CD8-positive, alpha-beta memory T cell (primary cell): ENCODE results near the gene LAMB1. TPM values are rescaled to one million over a fixed set of nuclear protein-coding genes. Genes with fewer than 3 reads are reported as not detected.
A peak's percentile ranks its signal among the peaks of the same experiment; 100 is the strongest.

ENCODE experiments used
- CTCF ChIA-PET: fragments of 350-600 bp; sonication (Branson Sonifier 250); formaldehyde crosslinking; loops from one replicate; lab custom pipeline; 2021; ENCODE audit warnings: antibody characterized with exemption; lab: Charles Lee
- POLR2A ChIA-PET: fragments of 350-600 bp; sonication (Branson Sonifier 250); formaldehyde crosslinking; loops from one replicate; lab custom pipeline; 2021; ENCODE audit warnings: antibody characterized with exemption; lab: Charles Lee
- DNase-seq, 5 donors: peaks; one replicate each; pipeline versions ENCODE4 v3.0.0 to v3.0.0-alpha.2; 2020 to 2022; ENCODE audit warnings: mixed read lengths in 1 of 5
- H3K27ac ChIP-seq: one replicate; pipeline ENCODE4 v1.7.0; 2013; ENCODE audit warnings: low read depth, mild to moderate bottlenecking, low read length, moderate library complexity
- H3K27me3 ChIP-seq: 2 replicates; pipeline ENCODE4 v1.7.0; 2013; ENCODE audit warnings: low read length, mild to moderate bottlenecking; ENCODE audit not compliant: insufficient read depth, poor library complexity, severe bottlenecking
- H3K36me3 ChIP-seq: 2 replicates; pipeline ENCODE4 v1.7.0; 2013; ENCODE audit warnings: mild to moderate bottlenecking, low read length, moderate library complexity; ENCODE audit not compliant: insufficient read depth
- H3K4me1 ChIP-seq: 2 replicates; pipeline ENCODE4 v1.7.0; 2013; ENCODE audit warnings: mild to moderate bottlenecking, low read length, moderate library complexity; ENCODE audit not compliant: insufficient read depth
- H3K4me3 ChIP-seq: 2 replicates; pipeline ENCODE4 v1.7.0; 2013; ENCODE audit warnings: mild to moderate bottlenecking, low read length
- H3K9me3 ChIP-seq: 2 replicates; pipeline ENCODE4 v1.7.0; 2013; ENCODE audit warnings: mild to moderate bottlenecking, low read length
- H3K27ac Mint-ChIP-seq, 8 donors: one replicate each; pipeline ENCODE4 v1.8.0; 2020 to 2021; ENCODE audit warnings: mixed read lengths in 8 of 8, mild to moderate bottlenecking in 6 of 8, inconsistent platforms in 3 of 8, moderate library complexity in 3 of 8
- H3K27me3 Mint-ChIP-seq, 2 donors: one replicate each; pipeline ENCODE4 v1.8.0; 2020 to 2021; ENCODE audit warnings: mixed read lengths in 2 of 2, mild to moderate bottlenecking in 1 of 2, moderate library complexity in 1 of 2
- H3K36me3 Mint-ChIP-seq, 3 donors: one replicate each; pipeline ENCODE4 v1.8.0; 2020 to 2021; ENCODE audit warnings: mixed read lengths in 3 of 3, inconsistent platforms in 1 of 3, mild to moderate bottlenecking in 1 of 3
- H3K4me1 Mint-ChIP-seq, 3 donors: one replicate each; pipeline ENCODE4 v1.8.0; 2020 to 2021; ENCODE audit warnings: mixed read lengths in 3 of 3, inconsistent platforms in 1 of 3, mild to moderate bottlenecking in 1 of 3
- H3K4me3 Mint-ChIP-seq, 7 donors: one replicate each; pipeline ENCODE4 v1.8.0; 2020 to 2021; ENCODE audit warnings: mixed read lengths in 7 of 7, mild to moderate bottlenecking in 6 of 7, moderate library complexity in 4 of 7, inconsistent platforms in 2 of 7
- H3K9me3 Mint-ChIP-seq, 5 donors: one replicate each; pipeline ENCODE4 v1.8.0; 2020 to 2022; ENCODE audit warnings: mixed read lengths in 5 of 5, mild to moderate bottlenecking in 3 of 5, moderate library complexity in 2 of 5, inconsistent platforms in 1 of 5
- polyA plus RNA-seq: library from polyadenylated mRNA; unstranded; fragments of 300-500 nt; fragmentation: Illumina TruSeq; gene quantifications from one replicate; pipeline ENCODE4 v1.2.3, GENCODE V29; 2021
- total RNA-seq, 2 experiments: library from RNA; stranded (reverse); gene quantifications; one replicate each; pipeline ENCODE4 v1.2.3, GENCODE V29; 2021

LAMB1 gene
- total RNA-seq: not detected
- 0.44 TPM for polyA plus RNA-seq

DNA sequence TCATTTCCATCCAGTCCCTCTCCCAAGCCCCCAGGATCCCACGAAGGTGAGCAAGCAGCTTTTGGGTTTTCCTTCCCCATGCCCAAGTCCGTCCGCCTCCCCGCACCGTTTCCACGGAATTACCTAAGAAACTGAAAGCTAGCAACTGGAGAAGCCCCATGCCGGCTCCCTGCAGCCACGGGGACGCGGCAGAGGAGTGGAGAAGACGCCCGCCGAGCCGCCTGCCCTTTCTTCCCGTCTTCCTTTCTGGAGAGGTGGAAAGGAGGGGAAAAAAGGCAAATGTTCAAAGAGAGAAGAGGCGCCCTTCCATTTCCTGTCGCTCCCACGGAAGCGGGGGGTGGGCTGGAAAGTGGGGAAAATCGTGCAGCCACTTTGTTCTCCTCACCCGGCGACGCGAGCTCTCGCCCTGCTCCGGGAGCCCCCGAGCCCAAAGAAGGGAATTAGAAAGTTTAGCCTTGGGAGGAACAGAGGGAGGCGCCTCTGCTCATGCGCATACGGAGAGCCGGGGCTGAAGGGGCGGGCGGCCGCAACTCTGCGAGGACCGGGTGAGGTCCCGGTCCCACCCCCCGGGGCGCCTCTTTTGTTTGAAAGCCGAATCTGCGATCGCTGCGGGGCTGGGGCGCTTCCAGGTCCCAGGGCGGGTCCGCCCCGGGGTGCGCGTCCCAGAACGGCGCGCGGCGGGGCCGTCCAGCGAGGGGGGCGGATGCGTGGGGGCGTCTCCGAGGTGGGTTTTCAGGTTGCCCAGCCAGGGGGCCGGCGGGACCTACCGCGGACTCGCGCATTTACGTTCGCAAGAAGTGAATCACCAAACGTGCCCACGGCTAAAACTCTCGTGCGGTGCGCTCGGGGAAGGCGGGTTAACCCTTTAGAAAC lies at the start of gene LAMB1:
LAMB1 (minus strand) TSS at position 436 of the 873 bp plus-strand sequence; CDS start at position 160, 276 bp downstream.
- Mint-ChIP-seq H3K4me3 (peak within 1 kb of the TSS; percentile 6 to 75 (median 68)), H3K4me1 (peaks cover 14 to 33% (median 14%) of the 10 kb centered on the region in 3 donors), H3K36me3 (peaks cover 0 to 4% (median 0%) of the 10 kb centered on the region in 3 donors), H3K27ac (peak within 1 kb of the TSS in 1 of 8 donors; percentile 5), H3K27me3 (peaks cover 42 to 65% of the 10 kb centered on the region in 2 donors), H3K9me3 (no peaks in the 10 kb centered on the region)
- ChIA-PET POLR2A (no interaction called here), CTCF (no interaction called here)
- peak within 1 kb of the TSS; percentile 53 for H3K27ac ChIP-seq
- H3K9me3 ChIP-seq: no peaks in the 10 kb centered on the region
- DNase-seq: no peak
- no peak within 1 kb of the TSS for H3K4me3 ChIP-seq
- peaks cover 15% of the 10 kb centered on the region for H3K27me3 ChIP-seq
- H3K36me3 ChIP-seq: no peaks in the 10 kb centered on the region
- H3K4me1 ChIP-seq: no peaks in the 10 kb centered on the region

- no peak overlapping the region for H3K4me3 Mint-ChIP-seq
- H3K36me3 Mint-ChIP-seq: no peaks in the 10 kb centered on the region
- H3K27ac ChIP-seq: no peak overlapping the region
- H3K27me3 Mint-ChIP-seq: peaks cover 7 to 25% of the 10 kb centered on the region in 2 donors
- ChIA-PET POLR2A (no interaction called here), CTCF (no interaction called here)
- H3K27me3 ChIP-seq: no peaks in the 10 kb centered on the region
- H3K4me1 ChIP-seq: no peaks in the 10 kb centered on the region
- no peak for DNase-seq
- no peak overlapping the region for H3K4me3 ChIP-seq
- H3K4me1 Mint-ChIP-seq: peaks cover 0 to 12% (median 4%) of the 10 kb centered on the region in 3 donors
- H3K9me3 ChIP-seq: no peaks in the 10 kb centered on the region
- H3K36me3 ChIP-seq: no peaks in the 10 kb centered on the region
- H3K27ac Mint-ChIP-seq: no peak overlapping the region
- H3K9me3 Mint-ChIP-seq: peaks cover 0 to 5% (median 0%) of the 10 kb centered on the region in 5 donors
These were observed 48.5 kb upstream of the LAMB1 start for GRCh38 chr7:108051454-108051853.

DNA sequence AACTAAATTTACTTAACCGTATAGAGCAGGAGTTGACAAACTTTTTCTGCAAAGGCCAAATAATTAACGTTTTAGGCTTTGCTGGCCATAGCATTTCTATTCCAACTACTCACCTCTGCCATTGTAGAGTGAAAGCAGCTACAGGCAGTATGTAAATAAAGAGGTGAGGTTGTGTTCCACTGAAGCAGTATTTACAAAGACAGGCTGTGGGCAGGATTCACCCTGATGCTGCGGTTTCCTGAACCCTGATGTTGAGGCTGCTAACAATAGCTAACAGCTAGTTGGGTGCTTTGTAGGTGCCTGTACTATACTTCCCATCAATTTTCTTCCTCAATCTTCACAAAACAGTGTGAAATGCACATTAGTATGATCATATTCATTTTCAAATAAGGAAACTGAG lies 47.0 kb upstream of the LAMB1 start:
- Histone ChIP-seq H3K4me1 (no peaks in the 10 kb centered on the region), H3K27me3 (no peaks in the 10 kb centered on the region), H3K36me3 (no peaks in the 10 kb centered on the region), H3K27ac (no peak overlapping the region), H3K4me3 (no peak overlapping the region), H3K9me3 (no peaks in the 10 kb centered on the region)
- ChIA-PET CTCF (no interaction called here), POLR2A (no interaction called here)
- Mint-ChIP-seq H3K4me3 (no peak overlapping the region), H3K9me3 (peaks cover 0 to 3% (median 0%) of the 10 kb centered on the region in 5 donors), H3K27ac (no peak overlapping the region), H3K36me3 (no peaks in the 10 kb centered on the region), H3K4me1 (peaks cover 0 to 12% (median 4%) of the 10 kb centered on the region in 3 donors), H3K27me3 (peaks cover 4 to 15% of the 10 kb centered on the region in 2 donors)
- DNase-seq: peak in 2 of 5 donors; percentile 3 to 11

DNA sequence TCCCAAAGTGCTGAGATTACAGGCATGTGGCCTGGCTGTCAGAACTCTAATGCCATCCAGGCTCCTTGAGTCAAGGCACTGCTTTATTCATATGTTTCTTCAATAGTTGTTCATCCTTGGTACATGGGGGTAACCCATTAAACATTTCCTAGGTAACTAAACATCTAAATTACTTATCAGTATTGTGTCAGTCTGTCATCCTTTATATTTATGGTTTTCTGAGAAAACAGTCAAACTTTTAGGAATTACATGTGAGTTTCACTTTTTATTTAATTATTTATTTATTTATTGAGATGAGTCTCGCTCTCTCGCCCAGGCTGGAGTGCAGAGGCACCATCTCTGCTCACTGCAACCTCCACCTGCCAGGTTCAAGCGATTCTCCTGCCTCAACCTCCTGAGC lies 45.5 kb upstream of the LAMB1 start:
- H3K36me3 ChIP-seq: no peaks in the 10 kb centered on the region
- peaks cover 0 to 3% (median 0%) of the 10 kb centered on the region in 5 donors for H3K9me3 Mint-ChIP-seq
- ChIA-PET CTCF (no interaction called here), POLR2A (no interaction called here)
- no peaks in the 10 kb centered on the region for H3K36me3 Mint-ChIP-seq
- no peaks in the 10 kb centered on the region for H3K9me3 ChIP-seq
- no peak overlapping the region for H3K27ac Mint-ChIP-seq
- H3K27me3 ChIP-seq: no peaks in the 10 kb centered on the region
- H3K4me1 Mint-ChIP-seq: peaks cover 0 to 12% (median 4%) of the 10 kb centered on the region in 3 donors
- peaks cover 3 to 18% of the 10 kb centered on the region in 2 donors for H3K27me3 Mint-ChIP-seq
- no peak for DNase-seq
- H3K4me3 Mint-ChIP-seq: no peak overlapping the region
- H3K4me3 ChIP-seq: no peak overlapping the region
- no peaks in the 10 kb centered on the region for H3K4me1 ChIP-seq
- H3K27ac ChIP-seq: no peak overlapping the region

- no peaks in the 10 kb centered on the region for H3K27me3 ChIP-seq
- no peak overlapping the region for H3K4me3 ChIP-seq
- H3K4me1 ChIP-seq: no peaks in the 10 kb centered on the region
- peaks cover 3 to 18% of the 10 kb centered on the region in 2 donors for H3K27me3 Mint-ChIP-seq
- ChIA-PET POLR2A (no interaction called here), CTCF (no interaction called here)
- no peak overlapping the region for H3K27ac Mint-ChIP-seq
- H3K9me3 Mint-ChIP-seq: peaks cover 0 to 3% (median 0%) of the 10 kb centered on the region in 5 donors
- H3K4me1 Mint-ChIP-seq: peaks cover 0 to 12% (median 4%) of the 10 kb centered on the region in 3 donors
- H3K4me3 Mint-ChIP-seq: no peak overlapping the region
- H3K9me3 ChIP-seq: no peaks in the 10 kb centered on the region
- no peak overlapping the region for H3K27ac ChIP-seq
- H3K36me3 ChIP-seq: no peaks in the 10 kb centered on the region
- DNase-seq: no peak
- H3K36me3 Mint-ChIP-seq: no peaks in the 10 kb centered on the region
These were observed 44.1 kb upstream of the LAMB1 start for GRCh38 chr7:108046952-108047506.

GRCh38 chr7:108045669-108046068 lies 42.7 kb upstream of the LAMB1 start:
- H3K27ac Mint-ChIP-seq: no peak overlapping the region
- Histone ChIP-seq H3K27ac (no peak overlapping the region), H3K9me3 (no peaks in the 10 kb centered on the region), H3K4me1 (no peaks in the 10 kb centered on the region), H3K27me3 (no peaks in the 10 kb centered on the region), H3K36me3 (no peaks in the 10 kb centered on the region), H3K4me3 (no peak overlapping the region)
- peaks cover 0 to 3% (median 0%) of the 10 kb centered on the region in 5 donors for H3K9me3 Mint-ChIP-seq
- no peak for DNase-seq
- peaks cover 3 to 6% of the 10 kb centered on the region in 2 donors for H3K27me3 Mint-ChIP-seq
- H3K36me3 Mint-ChIP-seq: no peaks in the 10 kb centered on the region
- CTCF ChIA-PET: no interaction called here
- POLR2A ChIA-PET: no interaction called here
- peaks cover 0 to 9% (median 4%) of the 10 kb centered on the region in 3 donors for H3K4me1 Mint-ChIP-seq
- no peak overlapping the region for H3K4me3 Mint-ChIP-seq

GRCh38 chr7:108045154-108045553 lies 42.2 kb upstream of the LAMB1 start:
- no peak overlapping the region for H3K27ac ChIP-seq
- CTCF ChIA-PET: interaction anchor here (0.7 kb wide), 1 partner anchor 11 kb away, joined by 3 read pairs; no protein-coding TSS in a partner anchor

DNA sequence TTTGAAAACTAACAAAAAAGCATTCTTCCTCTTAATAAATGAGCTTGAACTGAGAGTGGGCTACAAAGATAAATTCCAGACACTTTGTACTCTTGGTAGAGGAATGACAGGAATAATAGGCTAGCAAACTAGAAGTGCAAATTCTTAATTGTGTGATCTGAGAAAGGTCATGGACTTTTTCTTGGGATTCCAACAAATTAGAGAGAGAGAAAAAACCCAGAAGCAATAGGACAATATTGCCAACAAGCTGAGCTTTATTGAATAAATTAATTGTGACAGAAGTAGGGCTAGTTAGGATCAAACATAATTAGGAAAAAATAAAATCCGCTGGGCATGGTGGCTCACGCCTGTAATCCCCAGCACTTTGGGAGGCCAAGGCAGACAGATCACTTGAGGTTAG lies 41.4 kb upstream of the LAMB1 start:
- H3K4me1 ChIP-seq: no peaks in the 10 kb centered on the region
- ChIA-PET POLR2A (no interaction called here), CTCF (no interaction called here)
- no peak overlapping the region for H3K27ac ChIP-seq
- H3K4me1 Mint-ChIP-seq: peaks cover 0 to 3% (median 3%) of the 10 kb centered on the region in 3 donors
- no peaks in the 10 kb centered on the region for H3K36me3 ChIP-seq
- H3K27me3 Mint-ChIP-seq: peaks cover 4 to 11% of the 10 kb centered on the region in 2 donors
- no peak overlapping the region for H3K4me3 Mint-ChIP-seq
- no peak for DNase-seq
- no peaks in the 10 kb centered on the region for H3K36me3 Mint-ChIP-seq
- peaks cover 0 to 3% (median 0%) of the 10 kb centered on the region in 5 donors for H3K9me3 Mint-ChIP-seq
- H3K27ac Mint-ChIP-seq: no peak overlapping the region
- H3K9me3 ChIP-seq: no peaks in the 10 kb centered on the region
- no peaks in the 10 kb centered on the region for H3K27me3 ChIP-seq
- no peak overlapping the region for H3K4me3 ChIP-seq

More at GRCh38 chr7:108045154-108045553, 42.2 kb upstream of the LAMB1 start:
- DNase-seq: no peak
- H3K4me3 ChIP-seq: no peak overlapping the region
- Mint-ChIP-seq H3K36me3 (no peaks in the 10 kb centered on the region), H3K27me3 (peaks cover 4% of the 10 kb centered on the region in 2 donors), H3K4me3 (no peak overlapping the region), H3K27ac (no peak overlapping the region), H3K9me3 (peaks cover 0 to 3% (median 0%) of the 10 kb centered on the region in 5 donors), H3K4me1 (peaks cover 0 to 6% (median 4%) of the 10 kb centered on the region in 3 donors)
- no peaks in the 10 kb centered on the region for H3K4me1 ChIP-seq
- H3K9me3 ChIP-seq: no peaks in the 10 kb centered on the region
- H3K36me3 ChIP-seq: no peaks in the 10 kb centered on the region
- no peaks in the 10 kb centered on the region for H3K27me3 ChIP-seq
- POLR2A ChIA-PET: no interaction called here
